Kidney glomerular epithelial cell (primary cell): ENCODE results near the gene P3H4.

Experiments used
- DNase-seq: peaks from one replicate; lab custom pipeline; 2025; lab: John Stamatoyannopoulos, UW

P3H4 gene

GRCh38 chr17:41822216-41823140 is 10.7 kb upstream of the P3H4 start:
- DNase-seq, result no peak

- no peak for DNase-seq
These were observed 10.0 kb upstream of the P3H4 start for GRCh38 chr17:41821776-41822175.

DNA sequence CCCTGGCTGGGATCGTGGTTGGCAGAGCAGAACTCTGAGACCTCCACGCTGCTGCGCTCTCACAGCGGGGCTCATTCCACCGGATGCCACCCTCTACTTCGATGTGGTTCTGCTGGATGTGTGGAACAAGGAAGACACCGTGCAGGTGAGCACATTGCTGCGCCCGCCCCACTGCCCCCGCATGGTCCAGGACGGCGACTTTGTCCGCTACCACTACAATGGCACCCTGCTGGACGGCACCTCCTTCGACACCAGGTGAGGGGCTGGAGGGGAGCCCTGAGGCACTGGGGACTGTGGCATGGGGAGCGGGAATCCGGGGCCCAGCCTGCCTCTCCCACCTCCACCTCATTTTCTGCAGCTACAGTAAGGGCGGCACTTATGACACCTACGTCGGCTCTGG is 6.3 kb upstream of the P3H4 start:
- no peak for DNase-seq

- DNase-seq, result no peak
These were observed 5.0 kb upstream of the P3H4 start for GRCh38 chr17:41816637-41817320.

- peak; percentile 26 for DNase-seq
These were observed 2.4 kb upstream of the P3H4 start for GRCh38 chr17:41814195-41814594.

- DNase-seq, result no peak
These were observed 2.0 kb upstream of the P3H4 start for GRCh38 chr17:41813699-41814124.

DNA sequence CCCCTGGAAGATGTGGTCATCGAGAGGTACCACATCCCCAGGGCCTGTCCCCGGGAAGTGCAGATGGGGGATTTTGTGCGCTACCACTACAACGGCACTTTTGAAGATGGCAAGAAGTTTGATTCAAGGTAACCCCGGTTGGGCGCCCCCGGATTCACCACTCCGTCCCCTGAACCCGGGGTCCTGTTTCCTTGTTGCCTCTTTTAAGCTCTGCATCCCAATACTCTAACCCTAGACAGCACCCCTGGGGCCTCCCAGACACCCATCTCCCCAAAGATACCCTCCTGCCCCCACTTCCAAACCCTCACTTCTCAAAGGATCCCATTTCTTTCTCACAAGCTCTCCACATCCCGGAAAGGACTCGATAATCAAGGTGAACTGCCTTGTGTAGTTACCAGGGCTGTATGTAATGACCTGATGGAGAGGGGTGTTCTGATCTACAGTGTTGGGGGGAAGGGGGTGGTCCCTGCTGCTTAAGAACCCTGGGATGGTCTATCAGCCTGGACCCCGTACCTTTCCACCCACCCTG is 1.5 kb upstream of the P3H4 start:
- DNase-seq, result no peak

GRCh38 chr17:41812381-41813151 is 817 bp upstream of the P3H4 start, which contains the start of gene FKBP10:
FKBP10 (plus strand) TSS chr17:41813004; CDS start chr17:41813035, 31 bp downstream.
- DNase-seq, result peak; percentile 77

- DNase-seq, result no peak
These were observed 845 bp downstream of the P3H4 start for GRCh38 chr17:41810659-41811548.

GRCh38 chr17:41806685-41807445 is 4.9 kb downstream of the P3H4 start:
- no peak for DNase-seq

DNA sequence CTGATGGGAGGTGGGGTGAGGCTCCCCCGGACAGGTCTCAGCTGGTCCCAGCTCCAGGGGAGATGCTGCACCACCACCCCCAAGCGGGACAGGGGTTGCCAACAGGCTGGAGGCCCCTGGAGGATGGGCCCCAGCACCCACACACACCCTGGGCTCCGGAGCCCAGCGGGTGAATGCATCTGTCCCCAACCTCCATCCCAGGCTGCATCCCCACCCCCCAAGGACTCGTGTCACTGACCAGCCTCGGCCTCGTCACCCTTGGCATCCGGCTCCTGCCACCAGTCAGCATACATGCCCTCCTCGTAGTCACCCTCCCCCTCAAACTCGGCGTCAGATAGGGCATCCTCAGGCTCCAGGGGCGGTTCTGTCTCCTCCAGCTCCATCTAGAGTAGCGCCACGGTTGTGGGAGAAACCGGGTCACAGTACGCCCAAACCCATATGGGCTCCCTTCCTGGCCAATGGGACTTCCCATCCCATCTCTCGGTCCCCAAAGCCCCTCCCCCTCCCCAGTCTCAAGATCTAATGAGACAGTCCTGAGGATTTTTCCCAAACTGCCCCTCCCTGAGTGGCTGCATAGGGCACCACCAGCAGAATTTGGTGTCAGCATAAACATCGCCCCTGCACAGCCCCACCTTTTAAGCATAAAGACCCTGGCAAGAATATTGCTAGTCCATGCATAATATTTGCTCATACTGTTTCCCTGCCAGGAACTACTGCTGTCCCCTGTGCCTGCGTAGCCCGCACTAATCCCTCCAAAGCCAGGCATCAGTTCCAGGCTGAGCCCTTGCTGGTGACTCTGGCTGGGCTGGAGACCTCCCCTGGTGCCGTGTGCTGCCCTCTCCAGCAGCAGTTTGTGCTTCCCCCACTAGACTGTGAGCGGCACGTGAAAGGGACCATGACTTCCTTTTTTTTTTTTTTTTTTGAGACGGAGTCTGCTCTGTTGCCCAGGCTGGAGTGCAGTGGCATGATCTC is 8.4 kb downstream of the P3H4 start:
- DNase-seq, result no peak

- peak; percentile 98 for DNase-seq
These were observed 10.1 kb downstream of the P3H4 start for GRCh38 chr17:41801374-41802271.

- DNase-seq, result peak; percentile 73
These were observed 11.0 kb downstream of the P3H4 start for GRCh38 chr17:41800601-41801373.

GRCh38 chr17:41799366-41799765 is 12.4 kb downstream of the P3H4 start:
- DNase-seq, result no peak

DNA sequence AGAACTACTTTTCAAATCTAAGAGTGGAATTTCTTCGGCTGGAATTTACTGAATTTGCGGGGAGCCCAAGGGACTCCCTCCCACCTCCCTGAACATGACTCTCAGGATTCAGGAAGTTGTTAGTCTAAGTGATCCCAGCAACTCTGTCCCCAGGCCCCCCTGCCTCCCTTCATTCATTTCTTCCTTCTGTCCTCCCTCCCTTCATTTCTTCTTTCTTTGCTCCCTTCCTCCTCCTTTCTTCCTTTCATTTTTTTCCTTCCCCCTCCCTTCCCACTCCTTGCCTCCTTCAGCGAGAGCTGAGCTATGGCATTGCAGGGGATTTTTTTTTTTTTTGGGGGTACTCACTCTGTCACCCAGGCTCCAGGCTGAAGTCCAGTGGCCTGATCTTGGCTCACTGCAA is 14.4 kb downstream of the P3H4 start:
- no peak for DNase-seq

- DNase-seq, result no peak
These were observed 15.4 kb downstream of the P3H4 start for GRCh38 chr17:41796121-41796895.
